Heart left ventricle (tissue), 16 donors: ENCODE measurements around the gene FAF1. TPM values are rescaled to one million over a fixed set of nuclear protein-coding genes. Genes with fewer than 3 reads are reported as not detected.
"Not testable (repeated sequence)": the region's sequence is repeated elsewhere in the genome, so short reads cannot be mapped to it uniquely, and the experiment has no call there.

Source experiments
- ATAC-seq, 4 donors: fragments of 200-7000 bp; cut with Tn5 transposase; one replicate each; pipeline ENCODE4 v1.9.1; 2020 to 2022; ENCODE audit warnings: moderate library complexity in 4 of 4, mild to moderate bottlenecking in 3 of 4, moderate number of reproducible peaks in 1 of 4
- DNase-seq, 5 donors: peaks; one replicate each; pipeline ENCODE4 v3.0.0-alpha.2; 2020
- H3K27ac ChIP-seq, 12 donors: fragments of 200-600 bp; sonication (generic) in 4 of 12; one replicate each; pipeline versions ENCODE4 v1.5.0 to v1.8.0; 2016 to 2022; ENCODE audit warnings: mild to moderate bottlenecking in 2 of 12
- H3K27me3 ChIP-seq, 9 donors: fragments of 200-600 bp; sonication (generic) in 2 of 9; one replicate each; pipeline versions ENCODE4 v1.5.1 to v1.8.0; 2016 to 2022; ENCODE audit warnings: mild to moderate bottlenecking in 3 of 9
- H3K36me3 ChIP-seq, 9 donors: fragments of 200-600 bp; sonication (generic) in 2 of 9; one replicate each; pipeline versions ENCODE4 v1.5.0 to v1.8.0; 2018 to 2022; ENCODE audit warnings: mild to moderate bottlenecking in 2 of 9
- H3K4me1 ChIP-seq, 12 donors: fragments of 200-600 bp; sonication (generic) in 4 of 12; one replicate each; pipeline versions ENCODE4 v1.5.0 to v1.8.0; 2016 to 2022; ENCODE audit warnings: mild to moderate bottlenecking in 3 of 12
- H3K4me3 ChIP-seq, 12 donors: fragments of 200-600 bp; sonication (generic) in 4 of 12; one replicate each; pipeline versions ENCODE4 v1.5.0 to v1.8.0; 2017 to 2022; ENCODE audit warnings: mild to moderate bottlenecking in 9 of 12, moderate library complexity in 4 of 12
- H3K9me3 ChIP-seq, 12 donors: fragments of 200-600 bp; sonication (generic) in 4 of 12; one replicate each; pipeline versions ENCODE4 v1.5.0 to v1.8.0; 2016 to 2022; ENCODE audit warnings: mild to moderate bottlenecking in 1 of 12
- POLR2A ChIP-seq, 2 donors: fragments of 450-650 bp; IDR thresholded peaks; one replicate each; pipeline ENCODE4 v1.6.1; 2017; ENCODE audit warnings: antibody characterized with exemption in 2 of 2, mild to moderate bottlenecking in 2 of 2, moderate library complexity in 2 of 2
- WGBS, 4 donors: extraction: QIAGEN DNeasy Blood & Tissue Kit in 2 of 4; methylation state at CpG; one replicate each; pipeline versions ENCODE4 v1.1.5 to v1.1.7; 2013 to 2018; 5-methylcytosine and 5-hydroxymethylcytosine counted together
- intact Hi-C, 10 donors: fragments of 100-400 bp; cut with DNase I; formaldehyde crosslinking; loops; one replicate each; pipeline versions ENCODE4 v1.11.1 to v1.14.2; 2022
- polyA plus RNA-seq, 2 donors: library from polyadenylated mRNA; stranded (reverse); fragments of 200-250 nt; gene quantifications; one replicate each; pipeline ENCODE4 v1.2.3, GENCODE V29; 2013
- total RNA-seq, 9 donors: library from RNA; depleted of rRNA in 2 of 9; stranded (reverse); fragments of >200 nt in 2 of 9; fragmentation: NEBNext Ultra II Directional in 3 of 9; extraction: Animal tissue kit (Norgen Biotek cat#: 25700) in 3 of 9; gene quantifications; one replicate each; pipeline versions ENCODE4 v1.1.0 to v1.2.4, GENCODE V29; 2016 to 2023
- TF ChIP-seq, protein P1 (sequence below), 12 donors: fragments of 200-600 bp; sonication (generic) in 4 of 12; IDR thresholded peaks; one replicate each; pipeline versions ENCODE4 v1.5.0 to v1.8.0; 2018 to 2022; ENCODE audit warnings: antibody characterized with exemption in 12 of 12, mild to moderate bottlenecking in 5 of 12
- donor health status: ischemic (EF 13 %, LVEDD 7.1; RV severe dilation, severe dysfunction).
- donor health status: healthy with polysubstance abuse.
- donor health status: DM: no; HTN: yes; CAD: no.
- donor health status: DM: no; HTN: no; CAD: no.
- donor health status: ischemic (EF 25% LVEDD 6.9; RV normal size, moderate dysfunction).
- donor health status: ischemic (EF 25% LVEDD 5.7; RV mildly dilated, moderate dysfunction).
- donor health status: healthy.
- donor health status: DM: yes; HTN: yes; CAD: no.
- donor health status: ischemic (EF 35%, LVEDD 5.7; RV mildly dilated, moderate dysfunction).
- donor health status: nonischemic (EF 11% LVEDD 7.7; RV severe dilation, severe dysfunction).
- donor health status: DM: yes; HTN: yes; CAD: no.
- donor health status: PGD.
- donor health status: ischemic (EF 29% LVEDD 5.4; RV normal size, mild dysfunction).
- donor health status: nonischemic (EF 23%, LVEDD 6.1; RV moderate dilation, normal function).

Gene FAF1
- total and polyA plus RNA-seq, 11 donors, result 41.0 to 112 (median 81.3) TPM

DNA sequence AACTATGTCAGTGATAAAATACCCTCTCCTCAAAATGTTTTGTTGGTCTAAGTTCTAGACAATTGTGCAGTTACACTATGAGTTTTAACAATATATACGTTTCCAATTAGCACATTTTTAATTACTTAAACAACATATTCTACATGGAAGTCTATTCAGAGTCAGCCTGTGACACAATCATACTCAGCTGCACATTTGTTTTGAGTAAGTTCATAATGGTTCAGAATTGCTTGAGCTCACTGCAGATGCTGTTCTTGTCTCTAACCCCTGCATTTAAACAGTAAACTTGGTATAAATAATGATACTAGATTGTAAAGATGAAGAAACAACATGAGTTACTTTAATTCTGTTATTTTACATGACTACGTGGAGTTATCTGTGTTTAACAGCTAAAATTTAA is 40.6 kb upstream of the FAF1 start:
- TF ChIP-seq, protein P1, sequence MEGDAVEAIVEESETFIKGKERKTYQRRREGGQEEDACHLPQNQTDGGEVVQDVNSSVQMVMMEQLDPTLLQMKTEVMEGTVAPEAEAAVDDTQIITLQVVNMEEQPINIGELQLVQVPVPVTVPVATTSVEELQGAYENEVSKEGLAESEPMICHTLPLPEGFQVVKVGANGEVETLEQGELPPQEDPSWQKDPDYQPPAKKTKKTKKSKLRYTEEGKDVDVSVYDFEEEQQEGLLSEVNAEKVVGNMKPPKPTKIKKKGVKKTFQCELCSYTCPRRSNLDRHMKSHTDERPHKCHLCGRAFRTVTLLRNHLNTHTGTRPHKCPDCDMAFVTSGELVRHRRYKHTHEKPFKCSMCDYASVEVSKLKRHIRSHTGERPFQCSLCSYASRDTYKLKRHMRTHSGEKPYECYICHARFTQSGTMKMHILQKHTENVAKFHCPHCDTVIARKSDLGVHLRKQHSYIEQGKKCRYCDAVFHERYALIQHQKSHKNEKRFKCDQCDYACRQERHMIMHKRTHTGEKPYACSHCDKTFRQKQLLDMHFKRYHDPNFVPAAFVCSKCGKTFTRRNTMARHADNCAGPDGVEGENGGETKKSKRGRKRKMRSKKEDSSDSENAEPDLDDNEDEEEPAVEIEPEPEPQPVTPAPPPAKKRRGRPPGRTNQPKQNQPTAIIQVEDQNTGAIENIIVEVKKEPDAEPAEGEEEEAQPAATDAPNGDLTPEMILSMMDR (IDR thresholded peaks at IDR 0.05), result no peak
- no peak for TF ChIP-seq POLR2A (IDR thresholded peaks at IDR 0.05)
- no peaks in the 10 kb centered on the region for H3K27me3 ChIP-seq
- 58 to 71% (median 67%) methylated on average over 2 of the region's 2 CpGs for WGBS, 4 donors
- no peaks in the 10 kb centered on the region for H3K9me3 ChIP-seq
- DNase-seq (no peak), ATAC-seq (no peak)
- no peak overlapping the region for H3K4me3 ChIP-seq
- peaks cover 0 to 2% (median 0%) of the 10 kb centered on the region in 9 donors for H3K36me3 ChIP-seq
- H3K4me1 ChIP-seq, result no peaks in the 10 kb centered on the region
- intact Hi-C loops, result no loop called here
- H3K27ac ChIP-seq, result no peak overlapping the region

DNA sequence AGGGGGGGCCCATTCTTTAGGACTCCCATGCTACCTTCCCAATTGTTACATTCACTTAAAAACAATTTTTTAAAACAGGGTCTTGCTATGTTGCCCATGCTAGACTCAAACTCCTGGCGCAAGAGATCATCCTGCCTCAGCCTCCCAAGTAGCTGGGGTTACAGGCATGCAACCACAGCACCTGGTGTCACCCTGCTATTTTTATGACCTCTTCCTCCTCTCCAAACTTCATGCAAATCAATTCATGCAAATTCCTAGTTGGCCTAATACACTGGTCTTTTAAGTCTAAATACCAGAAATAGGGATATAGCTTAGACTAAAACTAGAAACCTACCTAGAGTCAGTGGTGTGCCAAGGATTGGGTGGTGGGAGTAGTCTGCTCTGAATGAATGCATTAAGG is 40.1 kb upstream of the FAF1 start:
- H3K9me3 ChIP-seq, result no peaks in the 10 kb centered on the region
- no peaks in the 10 kb centered on the region for H3K4me1 ChIP-seq
- TF ChIP-seq POLR2A (IDR thresholded peaks at IDR 0.05), result no peak
- TF ChIP-seq, protein P1 (IDR thresholded peaks at IDR 0.05), result no peak
- 96 to 100% (median 98%) methylated on average over 1 of the region's 1 CpG for WGBS, 4 donors
- no peaks in the 10 kb centered on the region for H3K27me3 ChIP-seq
- no peak for ATAC-seq
- H3K27ac ChIP-seq, result no peak overlapping the region
- DNase-seq, result no peak
- H3K36me3 ChIP-seq, result peaks cover 0 to 2% (median 0%) of the 10 kb centered on the region in 9 donors
- H3K4me3 ChIP-seq, result no peak overlapping the region
- intact Hi-C loops, result no loop called here

DNA sequence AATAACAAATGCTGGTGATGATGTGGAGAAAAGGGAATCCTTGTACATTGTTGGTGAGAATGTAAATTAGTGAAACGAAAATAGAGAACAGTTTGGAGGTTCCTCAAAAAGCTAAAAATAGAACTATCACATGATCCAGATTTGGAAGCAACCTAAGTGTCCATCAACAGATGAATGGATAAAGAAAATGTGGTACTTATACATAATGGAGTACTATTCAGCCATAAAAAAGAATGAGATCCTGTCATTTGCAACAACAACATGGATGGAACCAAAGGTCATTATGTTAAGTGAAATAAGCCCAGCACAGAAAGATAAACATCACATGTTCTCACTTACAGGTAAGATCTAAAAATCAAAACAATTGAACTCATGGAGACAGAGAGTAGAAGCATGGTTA is 39.3 kb upstream of the FAF1 start:
- H3K27ac ChIP-seq, H3K4me3 ChIP-seq, H3K4me1 ChIP-seq, H3K27me3 ChIP-seq, intact Hi-C loops, H3K9me3 ChIP-seq, H3K36me3 ChIP-seq, DNase-seq, ATAC-seq: not testable (repeated sequence)
- WGBS, 4 donors, result 70 to 85% (median 78%) methylated on average over 1 of the region's 1 CpG

DNA sequence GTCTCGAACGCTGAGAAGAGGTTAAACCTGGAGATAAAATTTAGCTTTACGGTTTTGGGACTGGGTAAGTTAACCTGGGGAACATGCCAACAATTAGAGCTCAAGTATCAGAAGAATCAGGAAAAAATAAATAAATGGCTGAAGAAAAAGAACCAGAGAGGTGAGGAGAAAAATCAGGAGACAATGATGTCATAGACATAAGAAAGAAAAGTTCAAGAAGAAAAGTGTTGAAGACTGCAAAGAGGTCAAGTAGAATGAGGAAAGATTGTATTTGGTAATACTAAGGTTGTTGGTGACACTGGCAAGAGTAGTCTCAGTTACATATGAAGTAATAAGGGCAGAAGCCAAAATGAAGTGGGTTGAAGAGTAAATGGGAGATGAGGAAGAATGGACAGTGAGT is 36.0 kb upstream of the FAF1 start:
- no peak for ATAC-seq
- no peak for DNase-seq
- Histone ChIP-seq H3K9me3 (no peaks in the 10 kb centered on the region), H3K27ac (no peak overlapping the region), H3K4me3 (no peak overlapping the region), H3K4me1 (no peaks in the 10 kb centered on the region), H3K36me3 (no peaks in the 10 kb centered on the region), H3K27me3 (no peaks in the 10 kb centered on the region)
- 88 to 95% (median 89%) methylated on average over 3 of the region's 3 CpGs for WGBS, 4 donors
- intact Hi-C loops, result no loop called here
- TF ChIP-seq, protein P1 (IDR thresholded peaks at IDR 0.05), result no peak
- no peak for TF ChIP-seq POLR2A (IDR thresholded peaks at IDR 0.05)

DNA sequence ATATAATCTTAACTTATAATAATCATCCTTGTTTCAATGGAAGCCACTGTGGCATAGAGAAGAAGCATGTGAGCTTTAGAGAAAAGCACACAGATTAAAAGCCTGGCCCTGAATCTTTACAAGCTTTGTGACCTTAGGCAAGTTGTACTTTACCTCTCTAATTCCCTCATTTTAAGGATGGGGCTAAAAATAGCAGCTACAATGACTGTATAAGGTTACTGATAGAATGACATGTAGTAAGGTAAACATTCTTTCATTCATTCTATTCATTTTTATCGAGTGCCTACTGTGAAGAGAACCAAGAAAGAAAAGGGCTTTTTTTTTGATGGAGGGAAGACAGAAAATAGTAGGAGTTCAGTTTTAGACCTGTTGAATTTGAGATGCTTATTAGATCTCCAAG is 35.6 kb upstream of the FAF1 start:
- DNase-seq, result no peak
- WGBS, 4 donors, result 68 to 85% (median 78%) methylated on average over 1 of the region's 1 CpG
- intact Hi-C loops, result no loop called here
- no peak for ATAC-seq
- no peaks in the 10 kb centered on the region for H3K4me1 ChIP-seq
- H3K4me3 ChIP-seq, result no peak overlapping the region
- H3K27ac ChIP-seq, result no peak overlapping the region
- no peak for TF ChIP-seq POLR2A (IDR thresholded peaks at IDR 0.05)
- TF ChIP-seq, protein P1 (IDR thresholded peaks at IDR 0.05), result no peak
- H3K36me3 ChIP-seq, result no peaks in the 10 kb centered on the region
- H3K9me3 ChIP-seq, result no peaks in the 10 kb centered on the region
- H3K27me3 ChIP-seq, result no peaks in the 10 kb centered on the region
